ENCODE measurements around the gene TMEM187.

TMEM187 gene

DNA sequence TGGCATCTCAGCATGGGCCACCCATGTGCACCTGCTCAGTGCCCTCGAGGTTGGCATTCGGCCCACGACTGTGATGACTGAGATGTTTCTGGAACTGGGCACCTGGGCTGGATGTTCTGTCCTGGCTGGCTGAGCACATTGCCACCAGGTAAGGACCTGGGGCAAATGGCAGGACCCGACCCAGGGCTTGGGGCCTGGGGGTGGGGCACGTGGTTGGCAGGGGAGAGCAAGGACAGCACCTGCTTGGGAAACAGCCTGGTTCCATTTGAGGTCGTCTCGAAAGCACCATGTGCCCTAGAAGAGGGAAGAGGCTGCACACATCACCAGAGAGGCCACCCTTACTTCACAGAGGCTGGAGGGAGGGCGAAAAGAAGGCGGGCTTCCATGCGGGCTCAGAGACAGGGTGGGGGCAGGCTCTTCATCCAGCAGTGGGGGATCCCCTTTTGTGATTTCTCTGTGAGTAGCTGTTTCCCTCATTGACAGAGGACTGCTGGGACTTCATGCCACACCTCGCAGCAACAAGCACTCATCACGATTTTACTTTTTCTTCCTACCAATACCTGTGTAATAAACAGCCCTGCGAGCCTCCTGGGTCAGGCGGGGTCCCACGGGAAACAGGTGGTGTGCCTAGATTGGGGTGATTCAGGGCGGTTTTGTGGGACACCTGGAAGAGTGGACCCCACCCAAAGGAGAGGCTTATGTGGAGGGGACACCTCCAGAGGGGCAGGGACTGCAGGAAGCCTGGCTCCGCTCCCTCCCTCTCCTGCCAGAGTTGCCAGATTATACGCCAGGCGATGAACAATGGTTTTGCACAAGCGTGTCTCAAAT lies 12.0 kb downstream of the TMEM187 start:
- TF ChIP-seq MAX (IDR thresholded peaks at IDR 0.05), result no peak
- no peak for TF ChIP-seq EP300 (IDR thresholded peaks at IDR 0.05; ENCODE audit: borderline replicate concordance)
- TF ChIP-seq CEBPB (IDR thresholded peaks at IDR 0.05), result no peak
- no peak for TF ChIP-seq RAD21 (IDR thresholded peaks at IDR 0.05; ENCODE audit: low read depth)
- no peak for TF ChIP-seq FOXM1 (IDR thresholded peaks at IDR 0.05; ENCODE audit: borderline replicate concordance, low read depth)
- no peak for TF ChIP-seq NFIC (IDR thresholded peaks at IDR 0.05)
- no peak for TF ChIP-seq EGR1 (IDR thresholded peaks at IDR 0.05)
- TF ChIP-seq, protein P1, sequence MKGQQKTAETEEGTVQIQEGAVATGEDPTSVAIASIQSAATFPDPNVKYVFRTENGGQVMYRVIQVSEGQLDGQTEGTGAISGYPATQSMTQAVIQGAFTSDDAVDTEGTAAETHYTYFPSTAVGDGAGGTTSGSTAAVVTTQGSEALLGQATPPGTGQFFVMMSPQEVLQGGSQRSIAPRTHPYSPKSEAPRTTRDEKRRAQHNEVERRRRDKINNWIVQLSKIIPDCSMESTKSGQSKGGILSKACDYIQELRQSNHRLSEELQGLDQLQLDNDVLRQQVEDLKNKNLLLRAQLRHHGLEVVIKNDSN (IDR thresholded peaks at IDR 0.05), result no peak
- no peak for TF ChIP-seq TAF1 (IDR thresholded peaks at IDR 0.05; ENCODE audit: low read depth)
- TF ChIP-seq TEAD4 (IDR thresholded peaks at IDR 0.05), result no peak
- no peak for TF ChIP-seq ZBTB7A (IDR thresholded peaks at IDR 0.05; ENCODE audit: low read depth)
- TF ChIP-seq, protein P2, sequence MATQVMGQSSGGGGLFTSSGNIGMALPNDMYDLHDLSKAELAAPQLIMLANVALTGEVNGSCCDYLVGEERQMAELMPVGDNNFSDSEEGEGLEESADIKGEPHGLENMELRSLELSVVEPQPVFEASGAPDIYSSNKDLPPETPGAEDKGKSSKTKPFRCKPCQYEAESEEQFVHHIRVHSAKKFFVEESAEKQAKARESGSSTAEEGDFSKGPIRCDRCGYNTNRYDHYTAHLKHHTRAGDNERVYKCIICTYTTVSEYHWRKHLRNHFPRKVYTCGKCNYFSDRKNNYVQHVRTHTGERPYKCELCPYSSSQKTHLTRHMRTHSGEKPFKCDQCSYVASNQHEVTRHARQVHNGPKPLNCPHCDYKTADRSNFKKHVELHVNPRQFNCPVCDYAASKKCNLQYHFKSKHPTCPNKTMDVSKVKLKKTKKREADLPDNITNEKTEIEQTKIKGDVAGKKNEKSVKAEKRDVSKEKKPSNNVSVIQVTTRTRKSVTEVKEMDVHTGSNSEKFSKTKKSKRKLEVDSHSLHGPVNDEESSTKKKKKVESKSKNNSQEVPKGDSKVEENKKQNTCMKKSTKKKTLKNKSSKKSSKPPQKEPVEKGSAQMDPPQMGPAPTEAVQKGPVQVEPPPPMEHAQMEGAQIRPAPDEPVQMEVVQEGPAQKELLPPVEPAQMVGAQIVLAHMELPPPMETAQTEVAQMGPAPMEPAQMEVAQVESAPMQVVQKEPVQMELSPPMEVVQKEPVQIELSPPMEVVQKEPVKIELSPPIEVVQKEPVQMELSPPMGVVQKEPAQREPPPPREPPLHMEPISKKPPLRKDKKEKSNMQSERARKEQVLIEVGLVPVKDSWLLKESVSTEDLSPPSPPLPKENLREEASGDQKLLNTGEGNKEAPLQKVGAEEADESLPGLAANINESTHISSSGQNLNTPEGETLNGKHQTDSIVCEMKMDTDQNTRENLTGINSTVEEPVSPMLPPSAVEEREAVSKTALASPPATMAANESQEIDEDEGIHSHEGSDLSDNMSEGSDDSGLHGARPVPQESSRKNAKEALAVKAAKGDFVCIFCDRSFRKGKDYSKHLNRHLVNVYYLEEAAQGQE (IDR thresholded peaks at IDR 0.05; ENCODE audit: low read depth), result no peak
- no peak for TF ChIP-seq YY1 (IDR thresholded peaks at IDR 0.05; ENCODE audit: low read depth)
- TF ChIP-seq CREB1 (IDR thresholded peaks at IDR 0.05; ENCODE audit: low read depth), result no peak
- TF ChIP-seq TCF12 (IDR thresholded peaks at IDR 0.05; ENCODE audit: low read depth), result no peak

DNA sequence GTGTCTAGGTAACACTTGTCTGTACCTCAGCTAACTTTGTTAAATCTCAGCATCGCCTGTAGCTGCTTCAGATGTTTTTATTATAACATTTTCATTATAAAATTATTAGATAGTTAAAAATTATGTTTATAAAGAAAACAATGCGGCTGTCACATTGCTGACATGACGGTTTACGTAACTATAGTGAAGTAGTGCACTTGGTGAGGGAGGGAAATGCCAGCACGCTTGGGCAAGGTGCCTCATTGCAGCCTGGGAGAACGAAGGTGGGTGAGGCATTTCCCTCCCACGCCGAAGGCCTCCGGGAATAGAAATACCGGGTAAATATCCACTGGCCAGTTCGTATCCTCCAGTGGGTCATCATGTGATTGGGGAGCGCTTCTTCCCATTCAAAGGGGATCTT lies 15.9 kb downstream of the TMEM187 start:
- TF ChIP-seq FOXM1 (IDR thresholded peaks at IDR 0.05; ENCODE audit: borderline replicate concordance, low read depth), result no peak

DNA sequence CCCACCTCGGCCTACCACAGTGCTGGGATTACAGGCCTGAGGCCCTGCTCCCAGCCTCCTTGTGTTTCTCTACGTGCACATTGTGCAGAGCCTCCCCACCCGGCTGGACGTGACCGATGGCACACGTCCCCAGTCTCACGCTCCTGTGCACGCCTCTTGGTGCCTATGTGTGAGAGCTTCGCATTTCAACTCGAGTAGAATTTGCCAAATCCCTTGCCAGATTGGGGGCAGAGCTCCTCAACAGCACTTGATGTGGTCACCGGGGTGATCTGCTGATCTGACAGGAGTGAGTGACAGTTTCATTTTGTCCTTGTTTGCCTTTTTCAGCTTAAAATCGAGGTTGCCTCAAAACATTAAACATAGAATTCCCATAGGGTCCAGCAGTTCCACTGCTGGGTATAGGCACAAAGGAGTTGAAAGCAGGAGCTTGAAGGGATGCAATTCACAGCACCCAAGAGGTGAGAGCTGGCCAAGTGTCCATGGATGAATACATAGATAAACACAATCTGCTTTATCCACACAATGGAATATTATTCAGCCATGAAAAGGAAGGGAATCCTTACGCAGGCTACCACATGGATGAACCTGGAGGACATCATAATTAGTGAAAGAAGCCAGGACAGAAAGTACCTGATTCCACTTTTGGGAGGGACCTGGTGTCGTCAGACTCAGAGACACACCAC lies 17.6 kb downstream of the TMEM187 start:
- TF ChIP-seq TCF12 (IDR thresholded peaks at IDR 0.05; ENCODE audit: low read depth) (no peak), EGR1 (IDR thresholded peaks at IDR 0.05) (no peak), CREB1 (IDR thresholded peaks at IDR 0.05; ENCODE audit: low read depth) (no peak)

DNA sequence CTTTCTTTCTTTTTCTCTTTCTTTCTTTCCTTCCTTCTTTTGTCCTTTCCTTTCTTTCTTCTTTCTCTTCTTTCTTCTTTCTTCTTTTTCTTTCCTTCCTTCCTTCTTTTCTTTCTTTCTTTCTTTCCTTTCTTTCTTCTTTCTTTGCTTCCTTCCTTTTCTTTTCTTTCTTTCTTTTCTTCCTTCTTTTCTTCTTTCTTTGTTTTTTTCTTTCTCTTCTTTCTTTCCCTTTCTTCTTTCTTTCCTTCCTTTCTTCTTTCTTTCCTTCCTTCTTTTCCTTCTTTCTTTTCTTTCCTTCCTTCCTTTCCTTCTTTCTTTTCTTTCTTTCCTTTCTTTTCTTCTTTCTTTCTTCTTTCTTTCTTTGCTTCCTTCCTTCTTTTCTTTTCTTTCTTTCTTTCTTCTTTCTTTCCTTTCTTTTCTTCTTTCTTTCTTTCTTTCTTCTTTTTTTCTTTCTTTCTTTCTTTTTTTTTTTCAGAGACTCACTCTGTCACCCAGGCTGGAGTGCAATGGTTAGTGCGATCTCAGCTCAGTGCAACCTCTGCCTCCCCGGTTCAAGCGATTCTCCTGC lies 18.5 kb downstream of the TMEM187 start:
- TF ChIP-seq TCF12 (IDR thresholded peaks at IDR 0.05; ENCODE audit: low read depth) (no peak), TEAD4 (IDR thresholded peaks at IDR 0.05) (no peak), CREB1 (IDR thresholded peaks at IDR 0.05; ENCODE audit: low read depth) (no peak), RAD21 (IDR thresholded peaks at IDR 0.05; ENCODE audit: low read depth) (no peak), MAX (IDR thresholded peaks at IDR 0.05) (no peak), EGR1 (IDR thresholded peaks at IDR 0.05) (no peak), CEBPB (IDR thresholded peaks at IDR 0.05) (no peak), YY1 (IDR thresholded peaks at IDR 0.05; ENCODE audit: low read depth) (no peak), TAF1 (IDR thresholded peaks at IDR 0.05; ENCODE audit: low read depth) (no peak), FOXM1 (IDR thresholded peaks at IDR 0.05; ENCODE audit: borderline replicate concordance, low read depth) (no peak)
- TF ChIP-seq, protein P1 (IDR thresholded peaks at IDR 0.05), result no peak

DNA sequence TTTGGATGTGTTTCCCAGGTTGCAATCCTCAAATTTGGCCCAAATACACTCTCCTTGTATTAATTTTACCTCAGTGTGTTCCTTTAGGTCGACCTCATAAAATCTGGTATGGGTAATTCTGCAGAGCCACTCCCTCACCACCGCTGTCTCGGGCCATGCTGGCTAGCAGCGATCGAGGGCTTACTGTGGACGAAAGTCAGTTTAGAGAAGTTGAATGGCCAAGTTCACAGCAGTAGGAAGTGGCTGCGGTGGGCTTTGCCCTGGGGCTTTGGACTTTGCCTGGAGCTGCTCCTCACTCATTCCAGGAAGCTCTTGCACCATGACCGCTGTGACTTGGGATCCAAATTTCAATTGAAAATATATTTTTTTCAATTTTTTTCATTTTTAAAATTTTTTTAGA lies 19.6 kb downstream of the TMEM187 start:
- TF ChIP-seq TCF12 (IDR thresholded peaks at IDR 0.05; ENCODE audit: low read depth) (no peak), RAD21 (IDR thresholded peaks at IDR 0.05; ENCODE audit: low read depth) (no peak), NFIC (IDR thresholded peaks at IDR 0.05) (no peak), CEBPB (IDR thresholded peaks at IDR 0.05) (no peak), FOXM1 (IDR thresholded peaks at IDR 0.05; ENCODE audit: borderline replicate concordance, low read depth) (no peak), EGR1 (IDR thresholded peaks at IDR 0.05) (no peak), YY1 (IDR thresholded peaks at IDR 0.05; ENCODE audit: low read depth) (no peak), TAF1 (IDR thresholded peaks at IDR 0.05; ENCODE audit: low read depth) (no peak), EP300 (IDR thresholded peaks at IDR 0.05; ENCODE audit: borderline replicate concordance) (no peak), MAX (IDR thresholded peaks at IDR 0.05) (no peak), ZBTB7A (IDR thresholded peaks at IDR 0.05; ENCODE audit: low read depth) (no peak), CREB1 (IDR thresholded peaks at IDR 0.05; ENCODE audit: low read depth) (no peak), TEAD4 (IDR thresholded peaks at IDR 0.05) (no peak)
- TF ChIP-seq, protein P1 (IDR thresholded peaks at IDR 0.05), result no peak

GRCh38 chrX:153993079-153993478 lies 20.5 kb downstream of the TMEM187 start:
- no peak for TF ChIP-seq TCF12 (IDR thresholded peaks at IDR 0.05; ENCODE audit: low read depth)
- no peak for TF ChIP-seq FOXM1 (IDR thresholded peaks at IDR 0.05; ENCODE audit: borderline replicate concordance, low read depth)
- TF ChIP-seq TEAD4 (IDR thresholded peaks at IDR 0.05), result no peak
- no peak for TF ChIP-seq EGR1 (IDR thresholded peaks at IDR 0.05)
- TF ChIP-seq NFIC (IDR thresholded peaks at IDR 0.05), result no peak
- TF ChIP-seq YY1 (IDR thresholded peaks at IDR 0.05; ENCODE audit: low read depth), result no peak
- TF ChIP-seq, protein P1 (IDR thresholded peaks at IDR 0.05), result no peak
- no peak for TF ChIP-seq EP300 (IDR thresholded peaks at IDR 0.05; ENCODE audit: borderline replicate concordance)
- no peak for TF ChIP-seq CEBPB (IDR thresholded peaks at IDR 0.05)
- TF ChIP-seq CREB1 (IDR thresholded peaks at IDR 0.05; ENCODE audit: low read depth), result no peak
- no peak for TF ChIP-seq MAX (IDR thresholded peaks at IDR 0.05)
- no peak for TF ChIP-seq RAD21 (IDR thresholded peaks at IDR 0.05; ENCODE audit: low read depth)
- TF ChIP-seq, protein P2 (IDR thresholded peaks at IDR 0.05; ENCODE audit: low read depth), result no peak
- TF ChIP-seq TAF1 (IDR thresholded peaks at IDR 0.05; ENCODE audit: low read depth), result no peak
- no peak for TF ChIP-seq ZBTB7A (IDR thresholded peaks at IDR 0.05; ENCODE audit: low read depth)
